GM18498 (cell line): ENCODE results near the gene PCDHGB7.
"Not testable (repeated sequence)": the region's sequence is repeated elsewhere in the genome, so short reads cannot be mapped to it uniquely, and the experiment has no call there.

Experiments used
- ATAC-seq: cut with Tn5 transposase; IDR thresholded peaks from one replicate; pipeline ENCODE4 v1.9.1; 2021; ENCODE audit warnings: mild to moderate bottlenecking, moderate library complexity; ENCODE audit not compliant: unreplicated experiment

PCDHGB7 gene

DNA sequence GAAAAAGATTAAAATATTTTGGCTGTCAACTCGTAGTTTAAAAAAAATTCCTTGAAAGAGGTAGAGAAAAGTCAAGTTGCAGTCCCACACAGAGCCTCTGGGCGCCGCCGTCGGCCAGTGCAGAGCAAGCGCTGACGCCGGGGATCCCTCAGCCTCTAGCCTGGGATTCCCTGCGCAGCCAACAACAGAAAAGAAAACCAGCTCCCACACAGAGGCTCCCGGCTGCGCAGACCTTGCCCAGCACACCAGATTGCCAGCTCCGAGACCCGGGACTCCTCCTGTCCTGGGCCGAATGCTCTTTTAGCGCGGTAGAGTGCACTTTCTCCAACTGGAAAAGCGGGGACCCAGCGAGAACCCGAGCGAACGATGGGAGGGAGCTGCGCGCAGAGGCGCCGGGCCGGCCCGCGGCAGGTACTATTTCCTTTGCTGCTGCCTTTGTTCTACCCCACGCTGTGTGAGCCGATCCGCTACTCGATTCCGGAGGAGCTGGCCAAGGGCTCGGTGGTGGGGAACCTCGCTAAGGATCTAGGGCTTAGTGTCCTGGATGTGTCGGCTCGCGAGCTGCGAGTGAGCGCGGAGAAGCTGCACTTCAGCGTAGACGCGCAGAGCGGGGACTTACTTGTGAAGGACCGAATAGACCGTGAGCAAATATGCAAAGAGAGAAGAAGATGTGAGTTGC, at the start of gene PCDHGB7:
PCDHGB7 (plus strand) TSS at position 184 of the 679 bp plus-strand sequence; CDS start at position 367, 183 bp downstream.
- peak; percentile 68 for ATAC-seq

DNA sequence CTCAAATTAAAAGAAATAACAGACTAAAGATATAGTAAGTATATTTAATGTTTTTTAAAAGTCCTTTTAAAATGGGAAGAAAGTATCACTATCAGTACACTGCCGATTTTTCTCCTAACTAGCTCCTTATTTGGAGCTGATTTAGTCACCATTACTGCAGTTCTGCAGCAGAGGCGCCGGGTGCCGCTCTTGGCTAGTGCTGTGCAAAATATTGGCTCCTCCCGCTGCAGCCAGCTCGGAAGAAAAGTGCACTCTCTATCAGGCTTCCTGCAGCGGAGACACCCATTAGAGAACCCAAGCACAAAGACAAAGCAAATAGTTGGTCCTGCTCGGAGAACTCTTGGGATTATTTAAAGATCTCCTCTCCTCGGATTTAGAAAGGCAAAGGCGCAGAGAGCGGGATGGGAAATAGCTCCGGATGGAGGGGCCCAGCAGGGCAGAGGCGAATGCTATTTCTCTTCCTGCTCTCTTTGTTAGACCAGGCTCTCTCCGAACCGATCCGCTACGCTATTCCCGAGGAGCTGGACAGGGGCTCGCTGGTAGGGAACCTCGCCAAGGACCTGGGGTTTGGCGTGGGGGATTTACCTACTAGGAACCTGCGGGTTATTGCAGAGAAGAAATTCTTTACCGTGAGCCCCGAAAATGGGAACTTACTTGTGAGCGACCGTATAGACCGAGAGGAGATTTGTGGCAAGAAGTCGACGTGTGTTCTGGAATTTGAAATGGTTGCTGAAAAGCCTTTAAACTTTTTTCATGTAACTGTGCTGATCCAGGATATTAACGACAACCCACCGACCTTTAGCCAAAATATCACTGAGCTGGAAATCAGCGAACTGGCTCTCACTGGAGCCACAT, 47.3 kb upstream of the PCDHGB7 start, which contains the start of gene PCDHGB3:
PCDHGB3 (plus strand) TSS at position 249 of the 855 bp plus-strand sequence; CDS start at position 402, 153 bp downstream.
- ATAC-seq = peak; percentile 88

DNA sequence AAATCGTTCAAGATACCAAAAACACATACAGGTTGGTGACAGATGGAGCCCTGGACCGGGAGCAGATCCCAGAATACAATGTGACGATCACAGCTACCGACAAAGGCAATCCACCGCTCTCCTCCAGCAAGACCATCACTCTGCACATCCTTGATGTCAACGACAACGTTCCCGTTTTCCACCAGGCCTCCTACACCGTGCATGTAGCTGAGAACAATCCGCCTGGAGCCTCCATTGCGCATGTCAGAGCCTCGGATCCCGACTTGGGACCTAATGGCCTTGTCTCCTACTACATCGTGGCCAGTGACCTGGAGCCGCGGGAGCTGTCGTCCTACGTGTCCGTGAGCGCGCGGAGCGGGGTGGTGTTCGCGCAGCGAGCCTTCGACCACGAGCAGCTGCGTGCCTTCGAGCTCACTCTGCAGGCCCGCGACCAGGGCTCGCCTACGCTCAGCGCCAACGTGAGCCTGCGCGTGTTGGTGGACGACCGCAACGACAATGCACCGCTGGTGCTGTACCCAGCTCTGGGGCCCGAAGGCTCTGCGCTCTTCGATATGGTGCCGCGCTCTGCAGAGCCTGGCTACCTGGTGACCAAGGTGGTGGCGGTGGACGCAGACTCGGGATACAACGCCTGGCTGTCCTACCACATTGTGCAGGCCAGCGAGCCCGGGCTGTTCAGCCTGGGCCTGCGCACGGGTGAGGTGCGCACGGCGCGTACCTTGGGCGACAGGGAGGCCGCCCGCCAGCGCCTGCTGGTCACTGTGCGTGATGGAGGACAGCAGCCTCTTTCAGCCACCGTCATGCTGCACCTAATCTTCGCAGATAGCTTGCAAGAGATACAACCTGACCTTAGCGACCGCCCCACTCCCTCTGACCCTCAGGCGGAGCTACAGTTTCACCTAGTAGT, 45.7 kb upstream of the PCDHGB7 start:
- ATAC-seq = no peak

DNA sequence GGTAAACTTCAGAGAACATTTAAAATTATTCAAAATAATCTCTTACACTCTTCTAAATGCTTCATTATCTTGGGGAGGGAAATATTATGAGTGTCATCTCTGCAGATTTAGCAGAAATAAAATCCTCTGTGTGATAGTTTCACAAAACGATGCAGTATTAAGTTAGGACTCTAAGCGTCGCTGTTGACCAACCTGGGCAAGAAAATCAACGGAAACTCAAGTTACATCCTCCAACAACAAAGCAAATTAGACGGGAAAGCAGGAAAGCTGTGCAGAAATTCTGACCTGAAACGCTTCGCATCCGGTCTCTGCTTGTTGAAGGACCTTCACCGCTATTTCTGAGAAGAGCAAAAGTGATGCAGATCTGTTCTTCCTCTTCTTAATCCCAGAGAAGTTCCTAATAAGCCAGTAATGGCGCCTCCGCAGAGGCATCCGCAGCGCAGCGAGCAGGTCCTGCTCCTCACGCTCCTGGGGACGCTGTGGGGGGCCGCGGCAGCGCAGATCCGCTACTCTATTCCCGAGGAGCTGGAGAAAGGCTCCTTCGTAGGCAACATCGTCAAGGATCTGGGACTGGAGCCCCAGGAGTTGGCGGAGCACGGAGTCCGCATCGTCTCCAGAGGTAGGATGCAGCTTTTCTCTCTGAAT, 43.7 kb upstream of the PCDHGB7 start, which contains the start of gene PCDHGA6:
PCDHGA6 (plus strand) TSS at position 219 of the 645 bp plus-strand sequence; CDS start at position 412, 193 bp downstream.
- ATAC-seq = no peak

DNA sequence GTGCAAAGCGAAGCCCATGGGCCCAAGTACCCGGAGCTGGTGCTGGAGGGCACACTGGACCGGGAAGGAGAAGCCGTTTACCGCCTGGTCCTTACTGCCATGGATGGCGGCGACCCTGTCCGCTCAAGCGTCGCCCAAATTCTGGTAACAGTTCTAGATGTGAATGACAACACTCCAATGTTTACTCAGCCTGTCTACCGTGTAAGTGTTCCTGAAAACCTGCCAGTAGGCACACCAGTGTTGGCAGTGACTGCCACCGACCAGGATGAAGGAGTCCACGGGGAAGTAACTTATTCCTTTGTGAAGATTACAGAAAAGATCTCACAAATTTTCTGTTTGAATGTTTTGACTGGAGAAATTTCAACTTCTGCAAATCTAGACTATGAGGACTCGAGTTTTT, 42.9 kb upstream of the PCDHGB7 start:
- ATAC-seq = no peak

DNA sequence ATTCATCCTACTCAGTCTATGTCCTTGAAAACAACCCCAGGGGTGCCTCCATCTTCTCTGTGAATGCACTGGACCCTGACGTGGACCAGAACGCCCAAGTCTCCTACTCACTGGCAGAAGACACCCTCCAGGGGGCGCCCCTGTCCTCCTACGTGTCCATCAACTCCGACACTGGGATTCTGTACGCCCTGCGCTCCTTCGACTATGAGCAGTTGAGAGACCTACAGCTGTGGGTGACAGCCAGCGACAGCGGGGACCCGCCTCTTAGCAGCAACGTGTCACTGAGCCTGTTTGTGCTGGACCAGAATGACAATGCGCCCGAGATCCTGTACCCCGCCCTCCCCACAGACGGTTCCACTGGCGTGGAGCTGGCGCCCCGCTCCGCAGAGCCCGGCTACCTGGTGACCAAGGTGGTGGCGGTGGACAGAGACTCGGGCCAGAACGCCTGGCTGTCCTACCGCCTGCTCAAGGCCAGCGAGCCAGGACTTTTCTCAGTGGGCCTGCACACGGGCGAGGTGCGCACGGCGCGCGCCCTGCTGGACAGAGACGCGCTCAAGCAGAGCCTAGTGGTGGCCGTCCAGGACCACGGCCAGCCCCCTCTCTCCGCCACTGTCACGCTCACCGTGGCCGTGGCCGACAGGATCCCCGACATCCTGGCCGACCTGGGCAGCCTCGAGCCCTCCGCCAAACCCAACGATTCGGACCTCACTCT, 41.9 kb upstream of the PCDHGB7 start:
- not testable (repeated sequence) for ATAC-seq

DNA sequence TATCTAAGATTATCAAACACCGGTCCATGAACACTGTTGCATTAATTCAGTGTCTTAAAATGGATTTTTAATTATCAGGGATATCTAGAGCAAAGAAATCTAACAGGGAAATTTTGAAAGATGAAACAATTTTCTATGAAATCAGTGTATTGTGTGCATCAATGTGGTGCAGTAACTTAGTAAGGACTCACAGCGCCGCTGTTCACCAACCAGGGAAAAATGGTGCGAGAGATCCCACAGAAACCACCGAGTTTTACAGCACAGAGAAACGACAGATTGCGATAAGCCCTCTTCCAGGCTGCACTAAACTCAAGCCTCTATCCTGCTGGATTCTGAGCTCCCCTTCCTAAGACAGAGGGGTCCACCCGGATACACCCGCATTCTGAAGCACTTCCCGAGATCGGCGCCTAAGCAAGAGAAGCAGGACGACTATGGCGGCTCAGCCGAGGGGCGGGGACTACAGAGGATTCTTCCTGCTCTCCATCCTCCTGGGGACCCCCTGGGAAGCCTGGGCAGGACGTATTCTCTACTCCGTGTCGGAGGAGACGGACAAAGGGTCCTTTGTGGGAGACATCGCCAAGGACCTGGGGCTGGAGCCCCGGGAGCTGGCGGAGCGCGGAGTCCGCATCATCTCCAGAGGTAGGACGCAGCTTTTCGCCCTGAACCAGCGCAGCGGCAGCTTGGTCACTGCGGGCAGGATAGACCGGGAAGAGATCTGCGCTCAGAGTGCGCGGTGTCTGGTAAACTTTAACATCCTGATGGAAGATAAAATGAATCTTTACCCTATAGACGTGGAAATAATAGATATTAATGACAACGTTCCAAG, 34.8 kb upstream of the PCDHGB7 start, which contains the start of gene PCDHGA7:
PCDHGA7 (plus strand) TSS at position 274 of the 826 bp plus-strand sequence; CDS start at position 432, 158 bp downstream.
- ATAC-seq = no peak

DNA sequence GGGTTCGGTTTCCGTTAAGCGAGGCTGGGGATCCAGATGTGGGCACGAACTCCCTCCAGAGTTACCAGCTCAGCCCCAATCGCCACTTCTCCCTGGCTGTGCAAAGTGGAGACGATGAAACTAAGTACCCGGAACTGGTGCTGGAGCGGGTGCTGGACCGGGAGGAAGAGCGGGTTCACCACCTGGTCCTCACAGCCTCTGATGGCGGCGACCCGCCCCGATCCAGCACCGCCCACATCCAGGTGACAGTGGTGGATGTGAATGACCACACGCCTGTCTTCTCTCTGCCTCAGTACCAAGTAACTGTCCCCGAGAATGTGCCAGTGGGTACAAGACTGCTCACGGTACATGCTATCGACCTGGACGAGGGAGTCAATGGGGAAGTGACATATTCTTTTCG, 34.1 kb upstream of the PCDHGB7 start:
- no peak for ATAC-seq

DNA sequence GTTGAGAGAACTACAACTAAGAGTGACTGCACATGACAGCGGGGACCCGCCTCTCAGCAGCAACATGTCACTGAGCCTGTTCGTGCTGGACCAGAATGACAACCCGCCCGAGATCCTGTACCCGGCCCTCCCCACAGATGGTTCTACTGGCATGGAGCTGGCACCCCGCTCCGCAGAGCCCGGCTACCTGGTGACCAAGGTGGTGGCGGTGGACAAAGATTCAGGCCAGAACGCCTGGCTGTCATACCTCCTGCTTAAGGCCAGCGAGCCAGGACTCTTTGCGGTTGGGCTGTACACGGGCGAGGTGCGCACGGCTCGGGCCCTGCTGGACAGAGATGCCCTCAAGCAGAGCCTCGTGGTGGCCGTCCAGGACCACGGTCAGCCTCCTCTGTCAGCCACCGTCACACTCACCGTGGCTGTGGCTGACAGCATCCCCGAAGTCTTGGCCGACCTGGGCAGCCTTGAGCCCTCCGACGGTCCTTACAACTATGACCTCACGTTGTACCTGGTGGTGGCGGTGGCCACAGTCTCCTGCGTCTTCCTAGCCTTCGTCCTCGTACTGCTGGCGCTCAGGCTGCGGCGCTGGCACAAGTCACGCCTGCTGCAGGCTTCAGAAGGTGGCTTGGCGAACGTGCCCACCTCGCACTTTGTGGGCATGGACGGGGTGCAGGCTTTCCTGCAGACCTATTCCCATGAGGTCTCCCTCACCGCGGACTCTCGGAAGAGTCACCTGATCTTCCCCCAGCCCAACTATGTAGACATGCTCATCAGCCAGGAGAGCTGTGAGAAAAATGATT, 32.8 kb upstream of the PCDHGB7 start:
- ATAC-seq = no peak

DNA sequence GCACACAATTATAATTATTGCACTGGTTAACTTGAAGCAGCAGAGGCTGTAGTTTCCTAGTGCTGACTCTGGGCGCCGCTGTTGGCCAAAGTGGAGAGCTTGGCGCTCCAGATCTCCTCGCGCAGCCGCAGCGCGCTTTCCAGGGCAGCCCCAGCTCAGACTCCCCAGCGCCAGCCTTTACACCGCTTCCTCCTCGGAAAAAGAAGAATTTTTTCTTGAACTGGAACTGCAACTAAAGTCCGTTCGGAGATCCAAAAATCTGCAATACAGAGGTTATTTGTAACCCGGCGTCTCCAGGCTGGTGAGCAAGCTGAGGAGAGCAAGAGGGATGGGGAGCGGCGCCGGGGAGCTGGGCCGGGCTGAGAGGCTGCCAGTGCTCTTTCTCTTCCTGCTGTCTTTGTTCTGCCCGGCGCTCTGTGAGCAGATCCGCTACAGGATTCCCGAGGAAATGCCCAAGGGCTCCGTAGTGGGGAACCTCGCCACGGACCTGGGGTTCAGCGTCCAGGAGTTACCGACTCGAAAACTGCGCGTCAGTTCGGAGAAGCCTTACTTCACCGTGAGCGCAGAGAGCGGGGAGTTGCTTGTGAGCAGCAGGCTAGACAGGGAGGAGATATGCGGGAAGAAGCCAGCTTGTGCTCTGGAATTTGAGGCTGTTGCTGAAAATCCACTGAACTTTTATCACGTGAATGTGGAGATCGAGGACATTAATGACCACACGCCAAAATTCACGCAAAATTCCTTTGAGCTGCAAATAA, 29.7 kb upstream of the PCDHGB7 start, which contains the start of gene PCDHGB4:
PCDHGB4 (plus strand) TSS at position 142 of the 755 bp plus-strand sequence; CDS start at position 329, 187 bp downstream.
- not testable (repeated sequence) for ATAC-seq

DNA sequence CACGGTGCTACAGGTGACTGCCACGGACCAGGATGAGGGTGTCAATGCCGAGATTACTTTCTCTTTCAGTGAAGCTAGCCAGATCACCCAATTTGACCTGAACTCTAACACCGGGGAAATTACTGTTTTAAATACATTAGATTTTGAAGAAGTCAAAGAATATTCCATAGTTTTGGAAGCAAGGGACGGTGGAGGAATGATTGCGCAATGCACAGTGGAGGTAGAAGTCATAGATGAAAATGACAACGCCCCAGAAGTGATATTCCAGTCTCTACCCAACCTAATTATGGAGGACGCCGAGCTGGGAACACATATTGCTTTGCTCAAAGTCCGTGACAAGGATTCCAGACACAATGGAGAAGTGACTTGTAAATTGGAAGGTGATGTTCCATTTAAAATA, 28.8 kb upstream of the PCDHGB7 start:
- ATAC-seq = no peak

DNA sequence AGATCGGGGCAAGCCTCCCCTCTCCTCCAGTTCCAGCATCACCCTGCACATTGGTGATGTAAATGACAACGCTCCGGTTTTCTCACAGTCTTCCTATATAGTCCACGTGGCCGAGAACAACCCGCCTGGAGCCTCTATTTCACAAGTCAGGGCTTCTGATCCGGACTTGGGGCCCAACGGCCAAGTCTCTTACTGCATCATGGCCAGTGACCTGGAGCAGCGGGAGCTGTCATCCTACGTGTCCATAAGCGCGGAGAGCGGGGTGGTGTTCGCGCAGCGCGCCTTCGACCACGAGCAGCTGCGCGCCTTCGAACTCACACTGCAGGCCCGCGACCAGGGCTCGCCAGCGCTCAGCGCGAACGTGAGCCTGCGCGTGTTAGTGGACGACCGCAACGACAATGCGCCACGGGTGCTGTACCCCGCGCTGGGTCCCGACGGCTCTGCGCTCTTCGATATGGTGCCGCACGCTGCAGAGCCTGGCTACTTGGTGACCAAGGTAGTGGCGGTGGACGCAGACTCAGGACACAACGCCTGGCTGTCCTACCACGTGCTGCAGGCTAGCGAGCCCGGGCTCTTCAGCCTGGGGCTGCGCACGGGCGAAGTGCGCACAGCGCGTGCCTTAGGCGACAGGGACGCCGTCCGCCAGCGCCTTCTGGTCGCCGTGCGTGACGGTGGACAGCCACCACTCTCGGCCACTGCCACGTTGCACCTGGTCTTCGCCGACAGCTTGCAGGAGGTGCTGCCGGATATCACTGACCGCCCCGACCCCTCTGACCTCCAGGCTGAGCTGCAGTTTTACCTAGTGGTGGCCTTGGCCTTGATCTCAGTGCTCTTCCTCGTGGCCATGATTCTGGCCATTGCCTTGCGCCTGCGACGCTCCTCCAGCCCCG, 28.1 kb upstream of the PCDHGB7 start:
- ATAC-seq = no peak

DNA sequence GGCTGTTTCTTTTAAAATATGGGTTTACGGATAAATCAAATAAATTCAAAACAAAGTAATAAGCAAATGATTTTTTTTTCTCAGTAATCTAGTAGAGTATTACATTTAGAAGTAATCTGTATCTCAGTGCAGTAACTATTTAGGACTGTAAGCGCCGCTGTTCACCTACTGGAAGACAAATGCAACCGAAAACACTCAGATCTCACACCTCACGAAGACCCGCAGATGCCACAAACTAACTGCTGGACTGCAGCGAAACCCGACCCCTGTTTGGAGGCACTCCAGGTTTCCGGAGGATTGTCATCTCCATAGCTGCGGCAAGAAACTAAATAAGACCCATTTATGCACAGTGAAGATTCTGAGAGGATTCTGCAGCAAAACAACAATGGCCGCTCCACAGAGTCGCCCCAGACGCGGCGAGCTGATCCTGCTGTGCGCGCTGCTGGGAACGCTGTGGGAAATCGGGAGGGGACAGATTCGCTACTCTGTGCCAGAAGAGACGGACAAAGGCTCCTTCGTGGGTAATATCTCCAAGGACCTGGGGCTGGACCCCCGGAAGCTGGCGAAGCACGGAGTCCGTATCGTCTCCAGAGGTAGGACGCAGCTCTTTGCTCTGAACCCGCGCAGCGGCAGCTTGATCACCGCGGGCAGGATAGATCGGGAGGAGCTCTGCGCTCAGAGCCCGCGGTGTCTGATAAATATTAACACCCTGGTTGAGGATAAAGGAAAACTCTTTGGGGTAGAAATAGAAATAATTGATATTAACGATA, 24.9 kb upstream of the PCDHGB7 start, which contains the start of gene PCDHGA8:
PCDHGA8 (plus strand) TSS at position 205 of the 770 bp plus-strand sequence; CDS start at position 386, 181 bp downstream.
- no peak for ATAC-seq

DNA sequence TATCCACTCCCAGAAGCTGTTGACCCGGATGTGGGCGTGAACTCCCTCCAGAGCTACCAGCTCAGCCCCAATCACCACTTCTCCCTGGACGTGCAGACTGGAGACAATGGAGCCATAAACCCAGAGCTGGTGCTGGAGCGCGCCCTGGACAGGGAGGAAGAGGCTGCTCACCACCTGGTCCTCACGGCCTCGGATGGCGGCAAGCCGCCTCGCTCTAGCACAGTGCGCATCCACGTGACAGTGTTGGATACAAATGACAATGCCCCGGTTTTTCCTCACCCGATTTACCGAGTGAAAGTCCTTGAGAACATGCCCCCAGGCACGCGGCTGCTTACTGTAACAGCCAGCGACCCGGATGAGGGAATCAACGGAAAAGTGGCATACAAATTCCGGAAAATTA, 24.2 kb upstream of the PCDHGB7 start:
- ATAC-seq = no peak
